HAP-1 (cell line): ENCODE measurements around the gene SLC43A3.
A peak's percentile ranks its signal among the peaks of the same experiment; 100 is the strongest.

ENCODE experiments used
- DNase-seq, 2 experiments: peaks; one replicate each; pipeline ENCODE4 v3.0.0-alpha.2; 2016 to 2020; ENCODE audit warnings: low spot score in 2 of 2
- H3K27me3 ChIP-seq: fragments of 250-450 bp; sonication (Bioruptor Pico); 2 replicates; pipeline ENCODE4 v1.5.1; 2020; ENCODE audit warnings: low read depth, mild to moderate bottlenecking, moderate library complexity
- H3K36me3 ChIP-seq: fragments of 250-450 bp; sonication (Bioruptor Pico); replicated peaks from 2 replicates; pipeline ENCODE4 v1.5.1; 2020; ENCODE audit warnings: mild to moderate bottlenecking
- H3K4me1 ChIP-seq: fragments of 250-450 bp; sonication (Bioruptor Pico); 2 replicates; pipeline ENCODE4 v1.5.1; 2020; ENCODE audit warnings: mild to moderate bottlenecking
- H3K4me3 ChIP-seq: fragments of 250-450 bp; sonication (Bioruptor Pico); 2 replicates; pipeline ENCODE4 v1.5.1; 2020; ENCODE audit warnings: mild to moderate bottlenecking, moderate library complexity
- H3K9me3 ChIP-seq: fragments of 250-450 bp; sonication (Bioruptor Pico); 2 replicates; pipeline ENCODE4 v1.5.1; 2020; ENCODE audit warnings: mild to moderate bottlenecking, moderate library complexity
- in situ Hi-C: fragments of 300-500 bp; cut with MboI; formaldehyde crosslinking; loops from 3 replicates; pipeline ENCODE4 v1.14.3; 2020; ENCODE audit warnings: low sequenced_read_pairs, inconsistent platforms, mixed read lengths

The SLC43A3 gene

DNA sequence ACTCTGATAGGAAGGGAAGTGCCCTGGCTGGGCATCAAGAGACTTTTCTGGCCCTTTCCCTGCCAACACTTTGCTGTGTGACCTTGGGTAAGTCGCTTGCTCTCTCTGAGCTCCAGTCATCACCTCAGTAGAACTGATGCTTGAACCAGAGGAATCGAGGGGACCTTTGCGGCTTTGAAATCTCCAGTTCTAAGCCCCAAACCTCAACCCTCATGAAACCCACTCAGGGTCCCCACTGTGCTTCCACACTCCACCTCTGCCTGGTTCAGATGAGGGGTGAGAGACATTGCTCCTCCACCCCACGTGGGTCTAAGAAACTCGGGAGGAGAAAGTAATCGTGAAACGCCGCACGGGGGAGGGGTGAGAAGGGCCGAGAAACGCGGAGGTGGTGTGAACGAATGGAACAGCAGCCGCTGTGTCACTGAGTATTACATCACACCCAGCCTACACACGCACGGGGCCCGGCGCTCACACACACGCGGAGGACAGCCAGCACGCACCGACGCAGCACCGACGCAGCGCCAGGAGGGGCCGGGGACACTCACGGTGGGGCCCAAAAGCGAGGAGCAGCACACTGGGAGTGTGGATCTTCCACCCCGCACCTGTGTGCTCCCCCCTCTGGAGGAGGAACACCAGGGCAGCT lies 37.7 kb upstream of the SLC43A3 start:
- DNase-seq: no peak
- Histone ChIP-seq H3K36me3 (peaks cover 17% of the 10 kb centered on the region), H3K27me3 (peaks cover 1% of the 10 kb centered on the region; the same call in 1 of the 2 replicates), H3K4me1 (peaks cover 4% of the 10 kb centered on the region), H3K4me3 (no peak overlapping the region), H3K9me3 (no peaks in the 10 kb centered on the region)
- in situ Hi-C loops: loop anchor here (25.0 kb wide), 1 partner anchor 1048 kb away; the partner anchor contains the start of gene OR5B21

- H3K27me3 ChIP-seq: peaks cover 9% of the 10 kb centered on the region
- no peak overlapping the region for H3K4me3 ChIP-seq
- peaks cover 11% of the 10 kb centered on the region for H3K4me1 ChIP-seq
- DNase-seq: no peak
- no peaks in the 10 kb centered on the region for H3K9me3 ChIP-seq
- in situ Hi-C loops: loop anchor here (25.0 kb wide), 1 partner anchor 1048 kb away; the partner anchor contains the start of gene OR5B21
- H3K36me3 ChIP-seq: peaks cover 10% of the 10 kb centered on the region
Measured at GRCh38 chr11:57463671-57464538, 37.0 kb upstream of the SLC43A3 start.

DNA sequence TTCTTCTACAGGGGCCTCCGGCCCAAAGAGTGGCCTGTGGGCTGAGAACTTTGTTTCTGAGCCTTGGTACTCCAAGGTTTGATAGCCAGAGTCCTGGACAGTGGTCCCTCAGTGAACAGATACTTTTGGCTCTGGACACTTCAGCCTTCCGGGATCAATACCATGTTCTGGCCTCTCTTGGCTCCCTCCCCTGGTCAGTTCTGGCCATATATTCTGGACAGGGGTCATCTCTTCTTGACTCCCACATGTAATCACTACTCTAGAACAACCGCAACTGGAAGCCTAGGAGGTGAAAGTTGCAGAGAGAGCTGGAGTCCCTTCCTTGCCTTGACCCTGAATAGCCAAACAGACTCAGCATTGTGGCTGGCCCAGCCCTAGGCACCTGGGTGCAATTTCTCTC lies 35.7 kb upstream of the SLC43A3 start:
- no peak for DNase-seq
- peaks cover 13% of the 10 kb centered on the region for H3K4me1 ChIP-seq
- peaks cover 9% of the 10 kb centered on the region for H3K27me3 ChIP-seq
- in situ Hi-C loops: loop anchor here (25.0 kb wide), 1 partner anchor 1050 kb away; the partner anchor contains the start of gene OR5B21
- H3K36me3 ChIP-seq: no peaks in the 10 kb centered on the region; the same call in 1 of the 2 replicates
- no peaks in the 10 kb centered on the region for H3K9me3 ChIP-seq
- H3K4me3 ChIP-seq: no peak overlapping the region

GRCh38 chr11:57461841-57462489 lies 35.0 kb upstream of the SLC43A3 start:
- Histone ChIP-seq H3K36me3 (no peaks in the 10 kb centered on the region; the same call in 1 of the 2 replicates), H3K9me3 (no peaks in the 10 kb centered on the region), H3K27me3 (peaks cover 9% of the 10 kb centered on the region), H3K4me1 (peaks cover 13% of the 10 kb centered on the region), H3K4me3 (peak overlapping the region; percentile 58)
- in situ Hi-C loops: loop anchor here (25.0 kb wide), 1 partner anchor 1050 kb away; the partner anchor contains the start of gene OR5B21
- no peak for DNase-seq

DNA sequence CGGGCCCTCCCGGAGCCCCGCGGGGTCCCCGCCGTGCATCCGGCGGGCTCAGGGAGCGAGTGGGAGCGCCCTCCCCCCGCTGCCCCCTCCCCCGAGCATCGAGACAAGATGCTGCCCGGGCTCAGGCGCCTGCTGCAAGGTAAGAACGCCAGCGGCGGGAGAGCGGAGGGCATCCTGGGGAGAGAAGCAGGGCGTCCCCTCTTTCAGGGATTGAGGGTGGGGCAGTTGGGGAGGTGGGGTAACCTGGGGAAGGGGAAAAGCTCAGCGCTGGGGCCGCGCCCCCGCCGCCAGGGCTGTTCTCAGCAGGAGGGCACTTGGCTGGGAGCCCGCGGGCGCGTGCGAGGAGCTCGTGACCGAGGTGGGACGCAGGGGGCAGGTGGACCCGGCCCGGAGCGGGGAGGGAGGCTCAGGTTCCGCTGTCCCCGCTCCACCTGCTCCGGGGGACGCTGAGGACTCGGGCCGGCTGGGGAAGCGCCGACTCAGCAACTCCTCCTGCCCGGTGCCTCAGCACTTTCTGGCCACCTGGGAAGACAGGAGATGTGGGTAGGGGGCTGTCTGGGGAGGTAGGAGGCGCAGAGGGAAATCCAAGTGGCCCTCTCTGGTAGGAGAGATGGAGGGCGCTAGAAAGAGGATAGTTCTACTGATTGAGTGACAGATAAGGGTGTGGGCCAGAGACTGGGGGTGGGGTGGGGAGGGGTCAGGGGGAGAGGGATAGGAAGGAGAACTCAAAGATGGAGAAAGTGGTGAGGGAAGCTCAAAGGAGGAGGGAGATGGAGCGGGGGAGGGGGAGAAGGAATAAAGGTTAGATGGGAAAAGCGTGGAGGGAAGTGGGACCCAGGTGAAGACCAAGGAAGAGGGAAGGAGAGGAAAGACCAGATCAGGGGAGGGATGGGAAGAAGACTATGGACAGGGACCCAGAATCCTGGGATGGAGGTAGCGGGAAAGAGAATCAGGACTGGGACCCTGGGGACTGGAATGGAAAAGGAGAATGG lies 34.1 kb upstream of the SLC43A3 start:
- DNase-seq: peak in 1 of 2 experiments; percentile 39
- in situ Hi-C loops: loop anchor here (25.0 kb wide), 1 partner anchor 1051 kb away; the partner anchor contains the start of gene OR5B21

GRCh38 chr11:57460022-57460757 lies 33.3 kb upstream of the SLC43A3 start, which contains the start of gene RTN4RL2:
RTN4RL2 (plus strand) TSS chr11:57460528; CDS start chr11:57460866, 338 bp downstream.
- Histone ChIP-seq H3K4me3 (peak within 1 kb of the TSS; percentile 58), H3K27me3 (peaks cover 9% of the 10 kb centered on the region), H3K36me3 (no peaks in the 10 kb centered on the region; the same call in 1 of the 2 replicates), H3K4me1 (peaks cover 13% of the 10 kb centered on the region), H3K9me3 (no peaks in the 10 kb centered on the region)
- peak; percentile 73 to 90 for DNase-seq
- in situ Hi-C loops: loop anchor here (25.0 kb wide), 1 partner anchor 1052 kb away; the partner anchor contains the start of gene OR5B21

More for the DNA sequence above, 34.1 kb upstream of the SLC43A3 start:
- H3K36me3 ChIP-seq: no peaks in the 10 kb centered on the region; the same call in 1 of the 2 replicates
- H3K4me3 ChIP-seq: peak overlapping the region; percentile 58
- peaks cover 9% of the 10 kb centered on the region for H3K27me3 ChIP-seq
- H3K4me1 ChIP-seq: peaks cover 13% of the 10 kb centered on the region
- H3K9me3 ChIP-seq: no peaks in the 10 kb centered on the region

DNA sequence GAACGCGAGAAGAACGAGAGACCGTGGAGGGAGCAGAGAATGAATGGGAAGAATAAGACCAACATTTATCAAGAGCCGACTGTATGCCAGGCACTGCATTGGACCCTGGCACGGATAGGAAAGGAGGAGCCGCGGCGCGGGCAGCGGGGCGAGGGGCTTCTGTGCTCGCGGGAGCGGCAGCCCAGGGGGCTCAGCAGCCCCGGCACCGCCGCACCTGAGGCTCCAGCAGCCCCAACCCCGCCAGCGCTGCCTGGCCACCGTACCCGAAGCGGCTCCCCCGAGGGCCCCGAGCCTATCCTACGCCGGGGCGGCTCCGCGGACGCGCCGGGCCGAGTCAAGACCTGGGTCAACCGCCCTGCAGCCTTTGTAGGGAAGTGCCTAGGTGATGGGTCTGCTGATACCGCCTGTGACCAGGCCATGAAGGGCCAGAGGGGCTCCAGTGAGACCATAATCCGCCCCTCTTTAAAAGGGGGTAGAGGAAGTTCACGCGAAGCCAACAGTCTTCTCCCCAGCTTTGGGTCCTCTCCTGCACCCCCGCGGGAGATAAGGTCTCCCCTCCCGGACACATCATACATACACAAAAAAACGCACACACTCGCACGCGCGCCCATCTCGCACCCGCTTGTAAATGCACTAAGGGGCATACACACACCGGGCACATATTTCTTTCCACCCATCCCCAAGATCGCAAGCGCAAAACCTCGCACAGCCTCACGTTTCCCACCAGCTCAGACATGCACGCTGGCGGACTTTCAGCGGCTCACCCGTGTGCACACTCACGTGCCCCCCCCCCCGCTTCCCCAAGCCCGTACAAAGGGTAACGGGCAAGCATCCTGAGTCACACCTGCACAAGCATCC lies 32.5 kb upstream of the SLC43A3 start:
- Histone ChIP-seq H3K36me3 (no peaks in the 10 kb centered on the region), H3K27me3 (peaks cover 9% of the 10 kb centered on the region), H3K9me3 (no peaks in the 10 kb centered on the region), H3K4me1 (peaks cover 13% of the 10 kb centered on the region), H3K4me3 (peak overlapping the region; percentile 58)
- in situ Hi-C loops: loop anchor here (25.0 kb wide), 1 partner anchor 1053 kb away; the partner anchor contains the start of gene OR5B21
- DNase-seq: peak in 1 of 2 experiments; percentile 45

DNA sequence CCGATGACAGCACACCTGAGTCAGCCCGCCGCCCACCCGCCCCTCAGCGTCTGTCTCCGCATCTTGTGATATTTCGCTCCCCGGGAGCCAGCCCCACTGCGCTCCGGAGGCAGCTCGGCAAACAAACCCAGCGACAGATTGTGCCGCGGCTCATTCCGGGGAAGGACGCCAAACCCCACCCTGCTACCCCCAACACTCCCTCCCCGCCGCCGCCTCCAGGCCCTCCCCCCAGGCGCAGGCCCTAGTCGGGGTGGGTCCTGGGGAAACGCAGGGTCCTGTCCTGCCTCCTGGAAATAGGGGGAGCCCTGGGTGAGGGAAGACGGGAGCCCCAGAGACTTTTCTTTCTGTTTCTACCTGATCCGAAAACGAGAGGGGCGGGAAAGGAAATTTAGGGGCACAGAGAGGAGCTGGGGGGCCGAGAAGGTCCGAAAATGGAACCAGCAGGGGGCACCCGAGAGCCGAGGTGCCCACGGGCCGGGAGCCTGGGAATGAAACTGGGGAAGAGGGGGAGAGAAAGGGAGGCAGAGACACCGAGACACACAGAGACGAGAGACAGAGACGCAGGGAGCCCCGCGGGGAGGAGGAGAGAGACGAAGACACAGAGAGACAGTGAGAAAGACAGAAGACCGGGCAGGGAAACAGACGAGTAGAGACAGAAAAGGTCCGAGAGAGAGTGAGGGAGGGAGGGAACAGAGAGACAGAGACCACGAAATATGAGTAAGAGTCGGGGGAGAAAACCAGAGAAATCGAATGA lies 31.7 kb upstream of the SLC43A3 start:
- in situ Hi-C loops: loop anchor here (25.0 kb wide), 1 partner anchor 1054 kb away; the partner anchor contains the start of gene OR5B21
- H3K9me3 ChIP-seq: no peaks in the 10 kb centered on the region
- H3K36me3 ChIP-seq: no peaks in the 10 kb centered on the region
- H3K4me1 ChIP-seq: peaks cover 13% of the 10 kb centered on the region
- H3K27me3 ChIP-seq: peaks cover 9% of the 10 kb centered on the region
- H3K4me3 ChIP-seq: peak overlapping the region; percentile 58
- peak; percentile 46 to 81 for DNase-seq

GRCh38 chr11:57458060-57458409 lies 31.1 kb upstream of the SLC43A3 start:
- Histone ChIP-seq H3K4me1 (peaks cover 13% of the 10 kb centered on the region), H3K4me3 (no peak overlapping the region; the same call in 1 of the 2 replicates), H3K9me3 (no peaks in the 10 kb centered on the region), H3K36me3 (no peaks in the 10 kb centered on the region), H3K27me3 (peaks cover 9% of the 10 kb centered on the region)
- no peak for DNase-seq
- in situ Hi-C loops: loop anchor here (25.0 kb wide), 1 partner anchor 1054 kb away; the partner anchor contains the start of gene OR5B21

DNA sequence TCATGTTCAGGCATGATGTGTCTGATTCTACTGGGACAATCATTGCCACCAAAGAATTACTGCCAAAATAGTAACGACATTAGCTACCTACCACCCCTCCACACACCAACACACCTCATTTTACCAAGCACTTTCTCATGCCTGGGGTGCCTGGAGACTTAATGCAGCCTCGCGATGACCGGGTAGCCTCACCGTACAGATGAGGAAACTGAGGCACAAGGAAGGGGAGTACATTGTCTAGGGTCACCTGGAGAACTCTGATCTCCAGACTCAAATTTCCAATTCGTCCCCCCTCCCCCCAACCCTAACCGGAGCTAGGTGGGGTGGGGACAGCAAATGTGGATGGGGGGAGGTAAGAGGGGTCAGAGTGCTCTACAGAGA lies 30.7 kb upstream of the SLC43A3 start:
- peaks cover 13% of the 10 kb centered on the region for H3K4me1 ChIP-seq
- DNase-seq: no peak
- in situ Hi-C loops: loop anchor here (25.0 kb wide), 1 partner anchor 1055 kb away; the partner anchor contains the start of gene OR5B21
- H3K4me3 ChIP-seq: no peak overlapping the region
- H3K27me3 ChIP-seq: peaks cover 11% of the 10 kb centered on the region
- no peaks in the 10 kb centered on the region for H3K9me3 ChIP-seq
- no peaks in the 10 kb centered on the region for H3K36me3 ChIP-seq
